Activated T-helper 17 cell treated with anti-CD3 and anti-CD28 coated beads, Interleukin-2, amount 50 U/mL, for 72 hours (primary cell): ENCODE measurements around the gene ZRANB1. TPM values are rescaled to one million over a fixed set of nuclear protein-coding genes. Genes with fewer than 3 reads are reported as not detected.

Experiments used
- total RNA-seq, 2 donors: library from RNA; stranded (reverse); gene quantifications; one replicate each; pipeline ENCODE4 v1.2.3, GENCODE V29; 2022

The ZRANB1 gene
- total RNA-seq, 2 donors from 2014 or later: 7.9 to 8.7 TPM

Other genes starting within 250 kb of the ZRANB1 start
- gene FAM53B, start 197.7 kb upstream of the ZRANB1 start, total RNA-seq: 10 to 100 TPM; 21.7 to 36.8 TPM
- gene EEF1AKMT2, start 150.2 kb upstream of the ZRANB1 start, total RNA-seq: 1 to 10 TPM; 7.6 to 10.0 TPM
- gene ABRAXAS2, start 140.3 kb upstream of the ZRANB1 start, total RNA-seq: 10 to 100 TPM; 12.4 to 20.8 TPM
- gene CTBP2, start 218.4 kb downstream of the ZRANB1 start, total RNA-seq: 1 to 10 TPM in 1 of 2 donors, under 1 TPM in 1; 0.74 to 1.1 TPM